Measurements from ENCODE around the gene LRPPRC. TPM values are rescaled to one million over a fixed set of nuclear protein-coding genes. Genes with fewer than 3 reads are reported as not detected.

The LRPPRC gene
- total RNA-seq, 2 experiments from 2014 or later = 72.8 to 74.8 TPM

GRCh38 chr2:43852196-43852730 is 143.5 kb downstream of the LRPPRC start:
- DNase-seq (no peak), ATAC-seq (ENCODE audit: low read depth) (no peak)
- no peaks in the 10 kb centered on the region for H3K4me1 Mint-ChIP-seq
- no peaks in the 10 kb centered on the region for H3K9me3 Mint-ChIP-seq
- peaks cover 34% of the 10 kb centered on the region for H3K27me3 Mint-ChIP-seq
- no peaks in the 10 kb centered on the region for H3K36me3 Mint-ChIP-seq
- no peak overlapping the region for H3K4me3 Mint-ChIP-seq
- POLR2A ChIA-PET = interaction anchor here (0.5 kb wide), 1 partner anchor 45 kb away, joined by 3 read pairs; no protein-coding TSS in a partner anchor
- no peak overlapping the region for H3K27ac Mint-ChIP-seq

GRCh38 chr2:43851011-43851980 is 144.5 kb downstream of the LRPPRC start:
- H3K27me3 Mint-ChIP-seq = peaks cover 27% of the 10 kb centered on the region
- no peaks in the 10 kb centered on the region for H3K36me3 Mint-ChIP-seq
- DNase-seq = no peak
- no peak overlapping the region for H3K4me3 Mint-ChIP-seq
- POLR2A ChIA-PET = no interaction called here
- no peak overlapping the region for H3K27ac Mint-ChIP-seq
- no peak for ATAC-seq (ENCODE audit: low read depth)
- H3K9me3 Mint-ChIP-seq = no peaks in the 10 kb centered on the region
- no peaks in the 10 kb centered on the region for H3K4me1 Mint-ChIP-seq

- H3K4me3 Mint-ChIP-seq = no peak overlapping the region
- no peak for DNase-seq
- H3K9me3 Mint-ChIP-seq = no peaks in the 10 kb centered on the region
- no peak overlapping the region for H3K27ac Mint-ChIP-seq
- POLR2A ChIA-PET = no interaction called here
- peaks cover 10% of the 10 kb centered on the region for H3K27me3 Mint-ChIP-seq
- H3K36me3 Mint-ChIP-seq = no peaks in the 10 kb centered on the region
- no peaks in the 10 kb centered on the region for H3K4me1 Mint-ChIP-seq
- ATAC-seq (ENCODE audit: low read depth) = no peak
Measured at GRCh38 chr2:43848214-43848613, 147.6 kb downstream of the LRPPRC start.

GRCh38 chr2:43846140-43846793 is 149.5 kb downstream of the LRPPRC start:
- H3K4me3 Mint-ChIP-seq = no peak overlapping the region
- H3K4me1 Mint-ChIP-seq = no peaks in the 10 kb centered on the region
- H3K36me3 Mint-ChIP-seq = no peaks in the 10 kb centered on the region
- no peak overlapping the region for H3K27ac Mint-ChIP-seq
- POLR2A ChIA-PET = interaction anchor here (0.5 kb wide), 1 partner anchor 1279 kb away, joined by 3 read pairs; no protein-coding TSS in a partner anchor
- DNase-seq (no peak), ATAC-seq (ENCODE audit: low read depth) (no peak)
- H3K27me3 Mint-ChIP-seq = peaks cover 10% of the 10 kb centered on the region
- no peaks in the 10 kb centered on the region for H3K9me3 Mint-ChIP-seq

GRCh38 chr2:43845181-43845580 is 150.6 kb downstream of the LRPPRC start:
- no peak for ATAC-seq (ENCODE audit: low read depth)

GRCh38 chr2:43842866-43843226 is 152.9 kb downstream of the LRPPRC start:
- Mint-ChIP-seq H3K4me1 (no peaks in the 10 kb centered on the region), H3K27ac (no peak overlapping the region)
- DNase-seq = no peak

More at GRCh38 chr2:43845181-43845580, 150.6 kb downstream of the LRPPRC start:
- Mint-ChIP-seq H3K4me1 (no peaks in the 10 kb centered on the region), H3K27me3 (peaks cover 13% of the 10 kb centered on the region), H3K9me3 (no peaks in the 10 kb centered on the region), H3K4me3 (no peak overlapping the region), H3K27ac (no peak overlapping the region), H3K36me3 (no peaks in the 10 kb centered on the region)
- no peak for DNase-seq
- POLR2A ChIA-PET = no interaction called here

GRCh38 chr2:43841949-43842865 is 153.6 kb downstream of the LRPPRC start:
- no peak for DNase-seq
- no peak overlapping the region for H3K4me3 Mint-ChIP-seq
- no peak for ATAC-seq (ENCODE audit: low read depth)
- H3K4me1 Mint-ChIP-seq = no peaks in the 10 kb centered on the region
- H3K27me3 Mint-ChIP-seq = peaks cover 10% of the 10 kb centered on the region
- H3K27ac Mint-ChIP-seq = no peak overlapping the region
- H3K9me3 Mint-ChIP-seq = no peaks in the 10 kb centered on the region
- POLR2A ChIA-PET = no interaction called here
- no peaks in the 10 kb centered on the region for H3K36me3 Mint-ChIP-seq

More at GRCh38 chr2:43842866-43843226, 152.9 kb downstream of the LRPPRC start:
- H3K4me3 Mint-ChIP-seq = no peak overlapping the region
- H3K27me3 Mint-ChIP-seq = peaks cover 10% of the 10 kb centered on the region
- POLR2A ChIA-PET = no interaction called here
- H3K36me3 Mint-ChIP-seq = no peaks in the 10 kb centered on the region
- no peak for ATAC-seq (ENCODE audit: low read depth)
- H3K9me3 Mint-ChIP-seq = no peaks in the 10 kb centered on the region

- DNase-seq (no peak), ATAC-seq (ENCODE audit: low read depth) (no peak)
- Mint-ChIP-seq H3K27me3 (peaks cover 10% of the 10 kb centered on the region), H3K4me3 (no peak overlapping the region), H3K36me3 (no peaks in the 10 kb centered on the region), H3K9me3 (no peaks in the 10 kb centered on the region), H3K4me1 (no peaks in the 10 kb centered on the region), H3K27ac (no peak overlapping the region)
- POLR2A ChIA-PET = no interaction called here
Measured at GRCh38 chr2:43840965-43841364, 154.8 kb downstream of the LRPPRC start.

- H3K9me3 Mint-ChIP-seq = no peaks in the 10 kb centered on the region
- no peaks in the 10 kb centered on the region for H3K4me1 Mint-ChIP-seq
- ATAC-seq (ENCODE audit: low read depth) (no peak), DNase-seq (no peak)
- no peaks in the 10 kb centered on the region for H3K36me3 Mint-ChIP-seq
- no peak overlapping the region for H3K27ac Mint-ChIP-seq
- peaks cover 10% of the 10 kb centered on the region for H3K27me3 Mint-ChIP-seq
- POLR2A ChIA-PET = no interaction called here
- no peak overlapping the region for H3K4me3 Mint-ChIP-seq
Measured at GRCh38 chr2:43839776-43840564, 155.8 kb downstream of the LRPPRC start.

- H3K27me3 Mint-ChIP-seq = peaks cover 12% of the 10 kb centered on the region
- DNase-seq (no peak), ATAC-seq (ENCODE audit: low read depth) (no peak)
- H3K36me3 Mint-ChIP-seq = no peaks in the 10 kb centered on the region
- H3K4me3 Mint-ChIP-seq = no peak within 1 kb of the TSS
- POLR2A ChIA-PET = no interaction called here
- no peaks in the 10 kb centered on the region for H3K4me1 Mint-ChIP-seq
- no peak within 1 kb of the TSS for H3K27ac Mint-ChIP-seq
- H3K9me3 Mint-ChIP-seq = no peaks in the 10 kb centered on the region
Measured at GRCh38 chr2:43838560-43839267, 157.1 kb downstream of the LRPPRC start, which contains the start of the genes ABCG5 and ABCG8. ABCG5 (minus strand) TSS chr2:43838839; CDS start chr2:43838679, 160 bp downstream. ABCG8 (plus strand) TSS chr2:43838971; CDS start chr2:43839054, 83 bp downstream.

GRCh38 chr2:43837831-43838559 is 157.8 kb downstream of the LRPPRC start:
- no peak overlapping the region for H3K4me3 Mint-ChIP-seq
- ATAC-seq (ENCODE audit: low read depth) = no peak
- no peaks in the 10 kb centered on the region for H3K36me3 Mint-ChIP-seq

More at GRCh38 chr2:43837831-43838559, 157.8 kb downstream of the LRPPRC start:
- no peak overlapping the region for H3K27ac Mint-ChIP-seq
- POLR2A ChIA-PET = no interaction called here
- H3K4me1 Mint-ChIP-seq = no peaks in the 10 kb centered on the region
- DNase-seq = no peak
- peaks cover 14% of the 10 kb centered on the region for H3K27me3 Mint-ChIP-seq
- no peaks in the 10 kb centered on the region for H3K9me3 Mint-ChIP-seq
